Effector memory CD4-positive, alpha-beta T cell (primary cell): Measurements from ENCODE around the gene GAA.
A peak's percentile ranks its signal among the peaks of the same experiment; 100 is the strongest.

Source experiments
- DNase-seq, 3 donors: peaks; one replicate each; pipeline ENCODE4 v3.0.0-alpha.2; 2020
- H3K27ac ChIP-seq: 2 replicates; pipeline ENCODE4 v1.7.0; 2013; ENCODE audit warnings: mild to moderate bottlenecking, low read length, moderate library complexity; ENCODE audit not compliant: insufficient read depth, poor library complexity, severe bottlenecking
- H3K27me3 ChIP-seq: replicated peaks from 2 replicates; pipeline ENCODE4 v1.7.0; 2013; ENCODE audit warnings: mild to moderate bottlenecking, low read length; ENCODE audit not compliant: insufficient read depth, control insufficient read depth, poor library complexity, severe bottlenecking
- H3K36me3 ChIP-seq: 2 replicates; pipeline ENCODE4 v1.7.0; 2013; ENCODE audit warnings: mild to moderate bottlenecking, low read length, moderate library complexity; ENCODE audit not compliant: control insufficient read depth, insufficient read depth
- H3K4me1 ChIP-seq: 2 replicates; pipeline ENCODE4 v1.7.0; 2013; ENCODE audit warnings: low read length, mild to moderate bottlenecking; ENCODE audit not compliant: control insufficient read depth, insufficient read depth, poor library complexity, severe bottlenecking
- H3K4me3 ChIP-seq: 2 replicates; pipeline ENCODE4 v1.7.0; 2013; ENCODE audit warnings: low read length, low read depth, mild to moderate bottlenecking; ENCODE audit not compliant: insufficient read depth, poor library complexity, severe bottlenecking
- H3K9me3 ChIP-seq: 2 replicates; pipeline ENCODE4 v1.7.0; 2013; ENCODE audit warnings: mild to moderate bottlenecking, low read length, moderate library complexity; ENCODE audit not compliant: control insufficient read depth
- total RNA-seq, 3 donors: gene quantifications; one replicate each; lab custom pipeline; 2026; lab: John Stamatoyannopoulos, UW

The GAA gene
- 23.9 to 35.4 (median 27.0) reads per million in 3 donors for total RNA-seq

- DNase-seq: peak; percentile 77 to 86 (median 84)
- peaks cover 19% of the 10 kb centered on the region for H3K4me1 ChIP-seq
- no peaks in the 10 kb centered on the region for H3K36me3 ChIP-seq
- peak within 1 kb of the TSS; percentile 93 for H3K4me3 ChIP-seq
- H3K9me3 ChIP-seq: no peaks in the 10 kb centered on the region
- no peaks in the 10 kb centered on the region for H3K27me3 ChIP-seq
- H3K27ac ChIP-seq: peak within 1 kb of the TSS; percentile 73
Measured at GRCh38 chr17:80101011-80101945, at the start of gene GAA. Gene GAA (plus strand): TSS chr17:80101581. CDS start chr17:80104587, 3,006 bp downstream.

- no peaks in the 10 kb centered on the region for H3K27me3 ChIP-seq
- H3K4me1 ChIP-seq: no peaks in the 10 kb centered on the region
- H3K4me3 ChIP-seq: no peak overlapping the region
- no peak overlapping the region for H3K27ac ChIP-seq
- no peak for DNase-seq
- H3K9me3 ChIP-seq: no peaks in the 10 kb centered on the region
- no peaks in the 10 kb centered on the region for H3K36me3 ChIP-seq
Measured at GRCh38 chr17:80051681-80052080, 49.7 kb upstream of the GAA start.

- no peaks in the 10 kb centered on the region for H3K27me3 ChIP-seq
- no peak for DNase-seq
- no peaks in the 10 kb centered on the region for H3K36me3 ChIP-seq
Measured at GRCh38 chr17:80053102-80053501, 48.3 kb upstream of the GAA start.

GRCh38 chr17:80055597-80055996 lies 45.8 kb upstream of the GAA start:
- Histone ChIP-seq H3K27me3 (no peaks in the 10 kb centered on the region), H3K36me3 (no peaks in the 10 kb centered on the region), H3K9me3 (no peaks in the 10 kb centered on the region), H3K4me1 (no peaks in the 10 kb centered on the region), H3K4me3 (no peak overlapping the region), H3K27ac (no peak overlapping the region)
- DNase-seq: no peak

More at GRCh38 chr17:80053102-80053501, 48.3 kb upstream of the GAA start:
- no peak overlapping the region for H3K27ac ChIP-seq
- no peaks in the 10 kb centered on the region for H3K9me3 ChIP-seq
- no peaks in the 10 kb centered on the region for H3K4me1 ChIP-seq
- H3K4me3 ChIP-seq: no peak overlapping the region

- Histone ChIP-seq H3K36me3 (no peaks in the 10 kb centered on the region), H3K4me1 (no peaks in the 10 kb centered on the region), H3K9me3 (no peaks in the 10 kb centered on the region), H3K27me3 (no peaks in the 10 kb centered on the region), H3K4me3 (no peak overlapping the region), H3K27ac (no peak overlapping the region)
- DNase-seq: no peak
Measured at GRCh38 chr17:80058311-80058955, 42.9 kb upstream of the GAA start.

- no peaks in the 10 kb centered on the region for H3K27me3 ChIP-seq
- H3K4me3 ChIP-seq: no peak overlapping the region
- H3K27ac ChIP-seq: no peak overlapping the region
- no peak for DNase-seq
- no peaks in the 10 kb centered on the region for H3K4me1 ChIP-seq
- H3K9me3 ChIP-seq: no peaks in the 10 kb centered on the region
- H3K36me3 ChIP-seq: no peaks in the 10 kb centered on the region
Measured at GRCh38 chr17:80060644-80061043, 40.7 kb upstream of the GAA start.

- no peaks in the 10 kb centered on the region for H3K27me3 ChIP-seq
- no peak overlapping the region for H3K4me3 ChIP-seq
- no peak for DNase-seq
- no peak overlapping the region for H3K27ac ChIP-seq
- no peaks in the 10 kb centered on the region for H3K9me3 ChIP-seq
- no peaks in the 10 kb centered on the region for H3K36me3 ChIP-seq
- H3K4me1 ChIP-seq: no peaks in the 10 kb centered on the region
Measured at GRCh38 chr17:80061421-80061820, 40.0 kb upstream of the GAA start.

GRCh38 chr17:80063830-80064585 lies 37.4 kb upstream of the GAA start:
- Histone ChIP-seq H3K4me1 (no peaks in the 10 kb centered on the region), H3K36me3 (no peaks in the 10 kb centered on the region), H3K27ac (no peak overlapping the region), H3K4me3 (no peak overlapping the region), H3K9me3 (no peaks in the 10 kb centered on the region), H3K27me3 (no peaks in the 10 kb centered on the region)
- DNase-seq: no peak

- no peaks in the 10 kb centered on the region for H3K4me1 ChIP-seq
- no peak overlapping the region for H3K4me3 ChIP-seq
- no peaks in the 10 kb centered on the region for H3K36me3 ChIP-seq
- no peak overlapping the region for H3K27ac ChIP-seq
- DNase-seq: no peak
- H3K27me3 ChIP-seq: no peaks in the 10 kb centered on the region
- no peaks in the 10 kb centered on the region for H3K9me3 ChIP-seq
Measured at GRCh38 chr17:80064696-80065095, 36.7 kb upstream of the GAA start.
